GM06990 (cell line): ENCODE results near the gene PLOD1.
A peak's percentile ranks its signal among the peaks of the same experiment; 100 is the strongest.
"Not testable (repeated sequence)": the region's sequence is repeated elsewhere in the genome, so short reads cannot be mapped to it uniquely, and the experiment has no call there.

Source experiments
- DNase-seq: peaks from one replicate; pipeline ENCODE4 v3.0.0-alpha.2; 2011; ENCODE audit not compliant: insufficient read length; ENCODE audit errors: extremely low read depth
- H3K27me3 ChIP-seq: replicated peaks from 2 replicates; pipeline ENCODE4 v1.6.0; 2011; ENCODE audit warnings: low read length; ENCODE audit not compliant: control insufficient read depth, insufficient read depth
- H3K36me3 ChIP-seq: 2 replicates; pipeline ENCODE4 v1.5.1; 2011; ENCODE audit warnings: low read length; ENCODE audit not compliant: control insufficient read depth, insufficient read depth
- H3K4me3 ChIP-seq: replicated peaks from 2 replicates; pipeline ENCODE4 v1.5.1; 2011; ENCODE audit warnings: low read depth, mild to moderate bottlenecking, control low read depth, low read length
- CTCF ChIP-seq: IDR thresholded peaks from 2 replicates; pipeline ENCODE4 v1.5.1; 2011; ENCODE audit warnings: low read length, control low read depth, mild to moderate bottlenecking, inconsistent platforms; ENCODE audit not compliant: insufficient read depth, poor library complexity, severe bottlenecking

PLOD1 gene

GRCh38 chr1:11935057-11935412 lies 518 bp downstream of the PLOD1 start:
- peak overlapping the region; percentile 89 for H3K4me3 ChIP-seq
- H3K36me3 ChIP-seq: peaks cover under 1% of the 10 kb centered on the region
- TF ChIP-seq CTCF: no peak
- DNase-seq: no peak
- no peaks in the 10 kb centered on the region for H3K27me3 ChIP-seq

- not testable (repeated sequence) for H3K4me3 ChIP-seq, DNase-seq, H3K27me3 ChIP-seq
Measured at GRCh38 chr1:11935733-11936132, 1.2 kb downstream of the PLOD1 start.

DNA sequence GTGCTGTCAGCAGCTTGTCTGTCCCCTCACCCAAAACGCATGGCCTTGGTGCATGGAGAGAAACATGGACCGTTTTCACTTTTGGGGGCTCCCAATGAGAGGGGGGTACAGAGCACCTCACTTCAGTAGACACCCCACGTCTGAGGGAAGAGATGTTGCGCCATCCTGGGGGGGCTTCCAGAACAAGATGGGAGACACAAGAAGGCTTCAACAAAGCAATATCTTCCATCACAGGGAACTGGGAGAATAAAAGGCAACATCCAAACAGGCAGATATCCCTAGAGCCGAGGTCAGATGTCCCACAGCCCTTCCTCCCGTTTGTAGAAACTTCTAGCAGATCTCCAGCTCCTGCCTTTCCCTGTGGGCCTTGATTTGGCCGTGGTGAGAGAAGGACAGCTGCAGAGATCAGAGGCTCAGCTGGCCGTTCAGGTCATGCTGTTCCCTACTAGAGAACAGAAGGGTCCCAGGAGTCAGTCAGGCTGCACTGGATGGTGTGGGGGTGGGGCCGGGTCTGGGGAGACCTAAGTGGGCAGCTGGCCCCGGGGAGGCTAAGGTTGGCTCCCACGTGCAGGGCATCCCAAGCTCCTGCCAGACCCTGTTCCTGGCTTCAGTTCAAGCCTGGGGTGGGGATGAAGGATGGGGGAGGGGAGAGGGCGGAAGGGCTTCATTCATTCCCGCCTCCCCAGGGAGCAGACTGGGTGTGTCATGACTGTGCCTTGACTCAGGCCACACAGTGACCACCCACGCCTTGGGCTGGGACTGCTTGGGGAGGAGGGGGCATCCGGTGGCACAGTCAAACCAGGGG lies 4.4 kb downstream of the PLOD1 start:
- no peak for TF ChIP-seq CTCF
- no peak for DNase-seq
- Histone ChIP-seq H3K4me3 (no peak overlapping the region), H3K27me3 (no peaks in the 10 kb centered on the region), H3K36me3 (peaks cover 10% of the 10 kb centered on the region)

More at GRCh38 chr1:11935733-11936132, 1.2 kb downstream of the PLOD1 start:
- not testable (repeated sequence) for H3K36me3 ChIP-seq

GRCh38 chr1:11939794-11940193 lies 5.3 kb downstream of the PLOD1 start:
- H3K36me3 ChIP-seq: not testable (repeated sequence)

GRCh38 chr1:11940260-11940921 lies 5.9 kb downstream of the PLOD1 start:
- no peak for DNase-seq
- Histone ChIP-seq H3K27me3 (no peaks in the 10 kb centered on the region), H3K36me3 (peaks cover 10% of the 10 kb centered on the region), H3K4me3 (no peak overlapping the region)
- TF ChIP-seq CTCF: no peak

More at GRCh38 chr1:11939794-11940193, 5.3 kb downstream of the PLOD1 start:
- not testable (repeated sequence) for DNase-seq, H3K27me3 ChIP-seq, H3K4me3 ChIP-seq

- Histone ChIP-seq H3K36me3 (peaks cover 11% of the 10 kb centered on the region), H3K27me3 (no peaks in the 10 kb centered on the region), H3K4me3 (no peak overlapping the region)
- DNase-seq: no peak
- TF ChIP-seq CTCF: no peak
Measured at GRCh38 chr1:11942280-11942679, 7.8 kb downstream of the PLOD1 start.
